ENCODE results near the gene HEXIM2. TPM values are rescaled to one million over a fixed set of nuclear protein-coding genes. Genes with fewer than 3 reads are reported as not detected.

The HEXIM2 gene
- total RNA-seq, 1 experiment from 2014 or later = 4.5 TPM

GRCh38 chr17:45146592-45146889 is 15.1 kb upstream of the HEXIM2 start:
- Histone ChIP-seq H3K27ac (ENCODE audit: low read length) (peak overlapping the region; percentile 90), H3K27me3 (ENCODE audit: control insufficient read depth, insufficient read depth, low read length) (no peaks in the 10 kb centered on the region), H3K4me1 (ENCODE audit: control insufficient read depth, insufficient read depth, low read length) (peaks cover 10% of the 10 kb centered on the region), H3K4me3 (ENCODE audit: low read depth in 2 of 2, low read length in 2 of 2) (peak overlapping the region; percentile 72 to 93), H3K36me3 (ENCODE audit: control insufficient read depth, insufficient read depth, low read length) (peaks cover 4% of the 10 kb centered on the region), H3K9me3 (ENCODE audit: control insufficient read depth, insufficient read depth, low read depth, low read length) (no peaks in the 10 kb centered on the region)
- ChIA-PET POLR2A (no interaction called here), CTCF (interaction anchor here (0.6 to 1.9 kb wide), 2 partner anchors 11 to 228 kb away, joined by 3 to 8 read pairs; partner anchors contain the start of gene ACBD4)
- ATAC-seq = no peak
- TF ChIP-seq POLR2AphosphoS5 (IDR thresholded peaks at IDR 0.05; ENCODE audit: low read depth, low read length) = no peak
- TF ChIP-seq CTCF (IDR thresholded peaks at IDR 0.05) = no peak
- TF ChIP-seq TCF7L2 (IDR thresholded peaks at IDR 0.05; ENCODE audit: low read depth, low read length) = no peak
- in situ Hi-C loops (cut with HindIII; ENCODE audit: low pct_unique_long_range_greater_than_20kb, low sequenced_read_pairs) = no loop called here
- no peak for DNase-seq (ENCODE audit: low read depth, low spot score)
- intact Hi-C loops (cut with micrococcal nuclease; ENCODE audit: unreplicated experiment) = no loop called here
- BruUV-seq (replicated peaks) = no TSS peak

- peak overlapping the region; percentile 100 for H3K27ac ChIP-seq (ENCODE audit: low read length)
- peak overlapping the region; percentile 72 to 93 for H3K4me3 ChIP-seq (ENCODE audit: low read depth in 2 of 2, low read length in 2 of 2)
- BruUV-seq (replicated peaks) = no TSS peak
- peak; percentile 5; the same call in 1 of the 2 replicates for ATAC-seq
- H3K27me3 ChIP-seq (ENCODE audit: control insufficient read depth, insufficient read depth, low read length) = no peaks in the 10 kb centered on the region
- POLR2A ChIA-PET = interaction anchor here (0.6 to 2.1 kb wide), 2 partner anchors 12 to 52 kb away, joined by 3 to 5 read pairs; partner anchors contain the start of gene ACBD4
- CTCF ChIA-PET = interaction anchor here (5.5 kb wide), 1 partner anchor 12 kb away, joined by 31 read pairs; the partner anchor contains the start of gene ACBD4
- peaks cover 10% of the 10 kb centered on the region for H3K4me1 ChIP-seq (ENCODE audit: control insufficient read depth, insufficient read depth, low read length)
- peaks cover 4% of the 10 kb centered on the region for H3K36me3 ChIP-seq (ENCODE audit: control insufficient read depth, insufficient read depth, low read length)
- in situ Hi-C loops (cut with HindIII; ENCODE audit: low pct_unique_long_range_greater_than_20kb, low sequenced_read_pairs) (no loop called here), intact Hi-C loops (cut with micrococcal nuclease; ENCODE audit: unreplicated experiment) (no loop called here)
- no peak for TF ChIP-seq SIN3A (IDR thresholded peaks at IDR 0.05; ENCODE audit: borderline replicate concordance, insufficient read depth, low read depth, low read length)
- no peak for TF ChIP-seq POLR2AphosphoS5 (IDR thresholded peaks at IDR 0.05; ENCODE audit: low read depth, low read length)
- no peak for TF ChIP-seq CTCF (IDR thresholded peaks at IDR 0.05)
- no peak for TF ChIP-seq REST (IDR thresholded peaks at IDR 0.05; ENCODE audit: insufficient read depth in 1 of 2, low read depth in 2 of 2, low read length in 1 of 2)
- TF ChIP-seq TCF7L2 (IDR thresholded peaks at IDR 0.05; ENCODE audit: low read depth, low read length) = no peak
- H3K9me3 ChIP-seq (ENCODE audit: control insufficient read depth, insufficient read depth, low read depth, low read length) = no peaks in the 10 kb centered on the region
- no peak for DNase-seq (ENCODE audit: low read depth, low spot score)
These were observed 14.6 kb upstream of the HEXIM2 start for GRCh38 chr17:45146890-45147580.
